Aortic smooth muscle cell (primary cell): ENCODE data around the gene DNAH2. TPM values are rescaled to one million over a fixed set of nuclear protein-coding genes. Genes with fewer than 3 reads are reported as not detected.

Experiments used
- total RNA-seq: library from RNA; depleted of rRNA; stranded (reverse); fragments of >200 nt; gene quantifications from 2 replicates; pipeline ENCODE4 v1.2.3, GENCODE V29; 2014

The DNAH2 gene, protein sequence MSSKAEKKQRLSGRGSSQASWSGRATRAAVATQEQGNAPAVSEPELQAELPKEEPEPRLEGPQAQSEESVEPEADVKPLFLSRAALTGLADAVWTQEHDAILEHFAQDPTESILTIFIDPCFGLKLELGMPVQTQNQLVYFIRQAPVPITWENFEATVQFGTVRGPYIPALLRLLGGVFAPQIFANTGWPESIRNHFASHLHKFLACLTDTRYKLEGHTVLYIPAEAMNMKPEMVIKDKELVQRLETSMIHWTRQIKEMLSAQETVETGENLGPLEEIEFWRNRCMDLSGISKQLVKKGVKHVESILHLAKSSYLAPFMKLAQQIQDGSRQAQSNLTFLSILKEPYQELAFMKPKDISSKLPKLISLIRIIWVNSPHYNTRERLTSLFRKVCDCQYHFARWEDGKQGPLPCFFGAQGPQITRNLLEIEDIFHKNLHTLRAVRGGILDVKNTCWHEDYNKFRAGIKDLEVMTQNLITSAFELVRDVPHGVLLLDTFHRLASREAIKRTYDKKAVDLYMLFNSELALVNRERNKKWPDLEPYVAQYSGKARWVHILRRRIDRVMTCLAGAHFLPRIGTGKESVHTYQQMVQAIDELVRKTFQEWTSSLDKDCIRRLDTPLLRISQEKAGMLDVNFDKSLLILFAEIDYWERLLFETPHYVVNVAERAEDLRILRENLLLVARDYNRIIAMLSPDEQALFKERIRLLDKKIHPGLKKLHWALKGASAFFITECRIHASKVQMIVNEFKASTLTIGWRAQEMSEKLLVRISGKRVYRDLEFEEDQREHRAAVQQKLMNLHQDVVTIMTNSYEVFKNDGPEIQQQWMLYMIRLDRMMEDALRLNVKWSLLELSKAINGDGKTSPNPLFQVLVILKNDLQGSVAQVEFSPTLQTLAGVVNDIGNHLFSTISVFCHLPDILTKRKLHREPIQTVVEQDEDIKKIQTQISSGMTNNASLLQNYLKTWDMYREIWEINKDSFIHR (N-terminal part only)
- total RNA-seq: 0.12 and 0.13 TPM in 2 replicates

DNA sequence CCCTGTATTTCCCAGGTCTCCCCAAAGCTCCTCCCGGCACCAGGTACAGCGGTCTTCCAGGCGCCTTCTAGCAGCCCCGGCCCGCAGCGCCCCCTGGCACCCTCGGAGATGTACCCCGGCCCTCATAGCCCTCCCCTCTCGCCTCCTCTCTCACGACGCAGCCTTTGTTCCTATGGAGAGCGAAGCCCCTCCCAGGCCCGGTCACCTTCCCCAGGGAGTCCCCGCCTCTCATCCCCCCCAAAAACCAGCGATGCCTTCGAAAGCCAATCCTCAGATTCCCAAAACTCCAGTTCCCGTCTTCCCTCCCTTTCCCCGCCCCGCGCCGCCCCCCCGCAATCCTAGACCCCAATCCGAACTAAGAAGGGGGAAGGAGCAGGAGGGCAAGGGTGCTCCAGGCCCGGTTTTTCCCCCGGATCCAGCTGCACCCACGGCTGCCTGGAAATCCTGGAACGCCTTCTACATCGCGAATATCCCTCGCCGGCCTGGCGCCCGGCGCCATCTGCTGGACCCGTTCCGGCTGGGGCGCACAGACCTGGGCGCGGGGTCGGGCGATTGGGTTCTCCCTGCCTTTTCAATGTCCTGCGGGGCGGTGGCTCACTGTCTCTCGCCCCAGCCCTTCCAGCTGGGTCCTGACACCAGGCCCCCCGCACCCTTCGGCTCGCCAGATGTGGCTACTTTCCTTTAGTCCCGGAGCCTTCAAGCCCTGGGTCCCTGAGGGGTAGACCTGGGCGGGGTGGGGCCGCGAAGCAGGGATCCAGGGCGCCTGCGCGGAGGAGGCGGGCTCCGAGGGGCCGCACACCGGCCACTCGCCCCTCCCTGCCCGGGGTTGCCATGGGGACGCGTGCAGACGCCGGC lies at the start of gene DNAH2:
Gene DNAH2 (plus strand): TSS at position 844 of the 855 bp plus-strand sequence. CDS start 1,991 bp downstream, outside the sequence.

DNA sequence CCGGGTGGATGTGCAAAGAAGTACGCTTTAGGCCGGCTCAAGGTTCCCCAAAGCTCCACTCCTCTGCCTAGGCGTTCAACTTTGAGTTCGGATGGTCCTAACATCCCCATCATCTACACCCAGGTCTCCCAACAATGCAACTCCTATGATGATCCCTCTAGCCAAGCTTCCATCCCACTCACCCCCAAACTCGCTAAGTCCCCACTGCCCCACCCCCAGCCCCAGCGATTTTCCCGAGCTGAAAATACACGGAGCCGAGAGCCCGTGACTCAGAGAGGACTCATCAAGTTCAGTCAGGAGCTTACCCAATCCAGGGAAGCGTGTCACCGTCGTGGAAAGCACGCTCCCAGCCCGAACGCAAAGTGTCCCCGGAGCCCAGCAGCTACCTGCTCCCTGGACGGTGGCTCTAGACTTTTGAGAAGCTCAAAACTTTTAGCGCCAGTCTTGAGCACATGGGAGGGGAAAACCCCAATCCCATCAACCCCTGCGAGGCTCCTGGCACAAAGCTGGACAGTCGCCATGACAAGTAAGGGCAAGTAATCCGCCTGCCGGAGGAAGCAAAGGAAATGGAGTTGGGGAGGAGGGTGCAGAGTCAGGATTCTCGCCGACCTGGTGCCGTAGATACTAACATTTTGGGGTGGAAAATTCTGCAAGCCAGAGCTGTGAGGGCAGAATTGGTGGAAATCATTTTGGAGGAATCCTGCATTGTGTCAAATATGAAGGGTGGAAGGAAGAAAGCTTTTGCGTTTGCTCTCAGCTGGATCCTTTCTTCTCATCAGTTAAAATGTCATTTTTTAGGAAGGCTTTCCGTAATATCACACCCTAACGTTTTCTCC lies 30.3 kb upstream of the DNAH2 start, which contains the start of gene TP53:
Gene TP53 (minus strand): TSS at position 419 of the 836 bp plus-strand sequence. CDS start 10,896 bp downstream, outside the sequence.

GRCh38 chr17:7687908-7688807 lies 29.4 kb upstream of the DNAH2 start, which contains the start of gene WRAP53:
Gene WRAP53 (plus strand): TSS chr17:7688477. CDS start chr17:7688649, 172 bp downstream.

GRCh38 chr17:7704601-7705268 lies 12.8 kb upstream of the DNAH2 start, which contains the start of gene EFNB3:
Gene EFNB3 (plus strand): TSS chr17:7705202. CDS start chr17:7705599, 397 bp downstream.

DNA sequence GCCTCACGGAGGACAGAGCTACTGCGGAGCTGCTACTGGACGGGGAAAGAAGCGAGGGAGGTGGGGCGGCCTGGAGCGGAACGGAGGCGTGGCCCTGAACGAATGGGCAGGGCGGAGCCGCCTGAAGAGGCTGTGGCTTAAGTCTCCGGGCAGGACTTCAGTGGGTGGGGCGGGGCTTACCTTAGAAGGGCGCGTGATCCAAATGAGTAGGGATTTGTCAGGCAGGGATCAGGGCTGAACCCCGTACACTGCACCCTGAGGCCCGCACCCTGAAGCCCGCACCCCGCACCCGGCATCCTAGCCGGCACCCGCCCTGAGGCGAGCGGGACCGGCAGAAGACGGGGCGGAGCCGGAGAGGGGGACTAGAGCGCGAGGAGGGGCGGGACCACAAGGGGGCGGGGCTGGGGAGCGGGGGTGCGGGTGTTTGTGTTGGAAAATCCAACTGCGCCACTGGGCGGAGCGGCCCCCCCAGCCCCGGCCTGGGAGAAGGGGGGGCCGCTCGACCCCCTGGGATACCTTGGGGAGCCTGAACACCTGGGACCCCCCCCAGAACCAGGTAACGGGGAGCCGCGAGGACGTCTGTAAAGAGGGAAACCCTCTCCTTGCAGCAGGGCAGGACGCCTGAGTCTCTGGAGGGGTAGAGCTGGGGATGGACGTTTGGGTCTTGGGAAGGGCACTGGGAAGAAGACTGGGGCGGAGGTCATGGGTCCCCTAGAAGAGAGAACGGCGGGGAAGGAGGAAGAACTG lies 116.4 kb downstream of the DNAH2 start, which contains the start of gene KDM6B:
Gene KDM6B (plus strand): TSS at position 423 of the 747 bp plus-strand sequence. CDS start 11,338 bp downstream, outside the sequence.

DNA sequence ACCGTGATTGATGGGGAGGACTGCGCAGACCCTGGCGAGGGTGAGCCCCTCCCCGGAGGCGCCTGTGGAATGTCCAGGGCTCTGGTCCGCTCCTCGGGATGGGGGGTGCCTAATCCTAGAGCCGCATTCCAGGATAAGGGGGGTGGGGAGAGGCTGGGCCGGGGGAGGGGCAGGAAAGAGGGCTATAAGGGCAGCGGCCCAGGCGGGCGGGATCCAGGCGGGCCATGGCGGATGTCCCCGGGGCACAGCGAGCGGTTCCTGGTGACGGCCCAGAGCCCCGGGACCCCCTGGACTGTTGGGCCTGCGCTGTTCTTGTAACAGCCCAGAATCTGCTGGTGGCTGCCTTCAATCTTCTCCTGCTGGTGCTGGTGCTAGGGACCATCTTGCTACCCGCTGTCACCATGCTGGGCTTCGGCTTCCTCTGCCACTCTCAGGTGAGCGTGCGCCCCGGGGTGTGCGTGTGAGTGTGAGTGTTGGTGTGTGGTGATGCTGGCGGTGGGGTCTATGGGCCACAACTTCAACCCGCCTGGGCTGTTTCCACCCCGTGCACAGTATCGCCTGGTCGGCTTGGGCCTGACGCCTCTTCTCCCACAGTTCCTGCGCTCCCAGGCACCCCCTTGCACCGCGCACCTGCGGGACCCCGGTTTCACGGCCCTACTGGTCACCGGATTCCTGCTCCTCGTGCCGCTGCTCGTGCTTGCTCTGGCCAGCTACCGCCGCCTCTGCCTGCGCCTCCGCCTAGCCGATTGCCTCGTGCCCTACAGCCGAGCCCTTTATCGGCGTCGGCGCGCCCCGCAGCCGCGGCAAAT lies 137.5 kb downstream of the DNAH2 start, which contains the start of gene TMEM88:
Gene TMEM88 (plus strand): TSS at position 216 of the 809 bp plus-strand sequence. CDS start 9 bp downstream, at position 225.

GRCh38 chr17:7856811-7857712 lies 139.5 kb downstream of the DNAH2 start, which contains the start of gene NAA38:
Gene NAA38 (minus strand): TSS chr17:7857559. CDS start chr17:7857463, 96 bp downstream.

DNA sequence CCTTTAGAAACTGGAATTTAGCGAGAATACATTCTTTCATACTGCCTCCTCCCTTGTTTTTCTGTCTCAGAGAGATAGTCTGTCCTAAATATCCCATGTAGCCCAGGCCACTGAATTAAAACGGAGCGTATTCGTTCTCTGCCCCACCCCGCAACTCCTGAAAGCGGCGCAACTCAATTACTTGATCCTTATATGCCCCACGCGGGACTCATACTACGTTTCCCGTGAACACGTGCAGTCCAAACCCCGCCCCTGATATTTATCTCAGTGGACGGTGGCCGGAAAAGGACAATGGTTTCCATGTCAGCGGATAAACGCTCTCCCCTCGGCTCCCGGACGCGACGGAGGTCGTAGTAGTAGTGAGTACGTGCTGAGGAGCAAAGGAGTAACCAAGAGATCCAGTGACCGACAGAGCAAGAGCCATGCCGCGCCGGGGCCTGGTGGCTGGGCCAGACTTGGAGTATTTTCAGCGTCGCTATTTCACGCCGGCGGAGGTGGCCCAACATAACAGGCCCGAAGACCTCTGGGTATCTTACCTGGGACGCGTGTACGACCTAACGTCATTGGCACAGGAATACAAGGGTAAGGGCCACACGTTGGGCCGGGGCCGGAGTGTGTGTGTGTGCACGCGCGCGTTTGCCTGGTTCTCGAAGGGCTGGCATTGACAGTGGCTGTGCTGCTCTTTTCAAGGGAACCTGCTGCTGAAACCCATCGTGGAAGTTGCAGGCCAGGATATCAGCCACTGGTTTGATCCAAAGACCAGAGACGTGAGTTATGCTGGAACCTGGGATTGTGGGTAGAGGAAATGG lies 140.4 kb downstream of the DNAH2 start, which contains the start of gene CYB5D1:
Gene CYB5D1 (plus strand): TSS at position 291 of the 809 bp plus-strand sequence. CDS start 132 bp downstream, at position 423.

Other genes with a start within 250 kb of the DNAH2 start
- gene ZBTB4, start 238.1 kb upstream of the DNAH2 start, total RNA-seq: 18.2 and 23.6 TPM in 2 replicates
- not detected in 2 replicates for gene SLC35G6, start 236.3 kb upstream of the DNAH2 start, total RNA-seq
- 98.6 and 101 TPM in 2 replicates for gene POLR2A, start 233.4 kb upstream of the DNAH2 start, total RNA-seq
- gene TNFSF12, start 168.7 kb upstream of the DNAH2 start, total RNA-seq: 9.2 and 21.8 TPM in 2 replicates
- 3.4 and 4.1 TPM in 2 replicates for gene TNFSF13, start 159.0 kb upstream of the DNAH2 start, total RNA-seq
- 55.3 and 71.7 TPM in 2 replicates for gene SENP3, start 155.8 kb upstream of the DNAH2 start, total RNA-seq
- 47.7 and 75.6 TPM in 2 replicates for gene CD68, start 138.1 kb upstream of the DNAH2 start, total RNA-seq
- 41.5 and 57.2 TPM in 2 replicates for gene MPDU1, start 133.9 kb upstream of the DNAH2 start, total RNA-seq
- 0.19 and 0.26 TPM in 2 replicates for gene SOX15, start 127.7 kb upstream of the DNAH2 start, total RNA-seq
- gene FXR2, start 102.8 kb upstream of the DNAH2 start, total RNA-seq: 45.9 and 56.7 TPM in 2 replicates
- 45.6 and 50.5 TPM in 2 replicates for gene SAT2, start 89.9 kb upstream of the DNAH2 start, total RNA-seq
- 0.26 and 0.50 TPM in 2 replicates for gene SHBG, start 87.6 kb upstream of the DNAH2 start, total RNA-seq
- under 0.01 TPM in 2 replicates for gene ATP1B2, start 66.8 kb upstream of the DNAH2 start, total RNA-seq
- gene TP53, start 30.3 kb upstream of the DNAH2 start, total RNA-seq: 14.1 and 19.5 TPM in 2 replicates
- gene WRAP53, start 29.3 kb upstream of the DNAH2 start, total RNA-seq: 3.3 and 4.9 TPM in 2 replicates
- under 0.01 and 0.12 TPM in 2 replicates for gene EFNB3, start 12.5 kb upstream of the DNAH2 start, total RNA-seq
- gene KDM6B, start 116.5 kb downstream of the DNAH2 start, total RNA-seq: 3.6 and 3.9 TPM in 2 replicates
- 0.37 and 0.40 TPM in 2 replicates for gene TMEM88, start 137.3 kb downstream of the DNAH2 start, total RNA-seq
- gene NAA38, start 139.8 kb downstream of the DNAH2 start, total RNA-seq: 92.8 and 145 TPM in 2 replicates
- 9.4 and 9.9 TPM in 2 replicates for gene CYB5D1, start 140.3 kb downstream of the DNAH2 start, total RNA-seq
- 135 and 146 TPM in 2 replicates for gene CHD3, start 171.0 kb downstream of the DNAH2 start, total RNA-seq
- 0.87 and 3.7 TPM in 2 replicates for gene RNF227, start 198.5 kb downstream of the DNAH2 start, total RNA-seq
- 0.13 and 0.25 TPM in 2 replicates for gene KCNAB3, start 212.1 kb downstream of the DNAH2 start, total RNA-seq
- 51.5 and 60.6 TPM in 2 replicates for gene TRAPPC1, start 214.2 kb downstream of the DNAH2 start, total RNA-seq
- 21.5 and 30.1 TPM in 2 replicates for gene CNTROB, start 214.5 kb downstream of the DNAH2 start, total RNA-seq